ELR (cell line): ENCODE measurements around the gene COL19A1.
"Not testable (repeated sequence)": the region's sequence is repeated elsewhere in the genome, so short reads cannot be mapped to it uniquely, and the experiment has no call there.

Source experiments
- DNase-seq: peaks from one replicate; pipeline ENCODE4 v3.0.0-alpha.2; 2015; ENCODE audit warnings: low read depth

The COL19A1 gene

GRCh38 chr6:69900869-69901268 is 34.5 kb downstream of the COL19A1 start:
- DNase-seq = no peak

GRCh38 chr6:69901361-69901760 is 35.0 kb downstream of the COL19A1 start:
- no peak for DNase-seq

GRCh38 chr6:69907981-69908498 is 41.7 kb downstream of the COL19A1 start:
- DNase-seq = peak; percentile 32

GRCh38 chr6:69913361-69913760 is 47.0 kb downstream of the COL19A1 start:
- DNase-seq = no peak

- peak; percentile 11 for DNase-seq
Observed at GRCh38 chr6:69914015-69914485, 47.7 kb downstream of the COL19A1 start.

- no peak for DNase-seq
Observed at GRCh38 chr6:69915346-69915745, 49.0 kb downstream of the COL19A1 start.

GRCh38 chr6:69917834-69918233 is 51.5 kb downstream of the COL19A1 start:
- DNase-seq = peak; percentile 94

GRCh38 chr6:69918813-69919475 is 52.6 kb downstream of the COL19A1 start:
- peak; percentile 65 for DNase-seq

- not testable (repeated sequence) for DNase-seq
Observed at GRCh38 chr6:69921066-69921465, 54.7 kb downstream of the COL19A1 start.

- DNase-seq = not testable (repeated sequence)
Observed at GRCh38 chr6:69921611-69922010, 55.3 kb downstream of the COL19A1 start.

GRCh38 chr6:69926745-69927144 is 60.4 kb downstream of the COL19A1 start:
- no peak for DNase-seq

- peak; percentile 45 for DNase-seq
Observed at GRCh38 chr6:69933239-69933638, 66.9 kb downstream of the COL19A1 start.

- DNase-seq = no peak
Observed at GRCh38 chr6:69935079-69935478, 68.7 kb downstream of the COL19A1 start.

- no peak for DNase-seq
Observed at GRCh38 chr6:69936674-69937363, 70.5 kb downstream of the COL19A1 start.

GRCh38 chr6:69937402-69938136 is 71.2 kb downstream of the COL19A1 start:
- DNase-seq = no peak

GRCh38 chr6:69942485-69942884 is 76.1 kb downstream of the COL19A1 start:
- peak; percentile 8 for DNase-seq

- no peak for DNase-seq
Observed at GRCh38 chr6:69945192-69945591, 78.8 kb downstream of the COL19A1 start.

- DNase-seq = no peak
Observed at GRCh38 chr6:69948479-69949114, 82.2 kb downstream of the COL19A1 start.

GRCh38 chr6:69953491-69953890 is 87.1 kb downstream of the COL19A1 start:
- no peak for DNase-seq

GRCh38 chr6:69954733-69955132 is 88.4 kb downstream of the COL19A1 start:
- no peak for DNase-seq

GRCh38 chr6:69957985-69958559 is 91.7 kb downstream of the COL19A1 start:
- peak; percentile 45 for DNase-seq

- DNase-seq = no peak
Observed at GRCh38 chr6:69958978-69959377, 92.6 kb downstream of the COL19A1 start.
